H1 (cell line): Measurements from ENCODE around the gene TBC1D19. TPM values are rescaled to one million over a fixed set of nuclear protein-coding genes. Genes with fewer than 3 reads are reported as not detected.

ENCODE experiments used
- CTCF ChIA-PET: fragments of 300-600 bp; sonication (Branson Sonifier 250); formaldehyde crosslinking; loops from one replicate; lab custom pipeline; 2021; ENCODE audit not compliant: partially characterized antibody; lab: Charles Lee
- POLR2A ChIA-PET: fragments of 300-600 bp; sonication (Branson Sonifier 250); formaldehyde crosslinking; loops from one replicate; lab custom pipeline; 2021; ENCODE audit warnings: inconsistent platforms; ENCODE audit not compliant: partially characterized antibody; lab: Charles Lee
- DNase-seq, 2 experiments: peaks; one replicate each; pipeline versions ENCODE4 v3.0.0 to v3.0.0-alpha.2; 2010 to 2022; ENCODE audit warnings: low spot score in 2 of 2, low read depth in 1 of 2, mixed read lengths in 1 of 2
- FAIRE-seq: peaks from 2 replicates; lab custom pipeline; 2011; peaks lifted over from hg19 to GRCh38; lab: Jason Lieb, UNC
- H2AFZ ChIP-seq: 2 replicates; pipeline ENCODE4 v1.8.1; 2012; ENCODE audit warnings: low read length, inconsistent platforms
- H2AK5ac ChIP-seq: 2 replicates; pipeline ENCODE4 v1.6.1; 2013; ENCODE audit warnings: low read depth, low read length
- H2BK120ac ChIP-seq: replicated peaks from 2 replicates; pipeline ENCODE3; 2013; ENCODE audit warnings: low read depth, low read length, inconsistent platforms
- H2BK12ac ChIP-seq: 2 replicates; pipeline ENCODE4 v1.6.1; 2013; ENCODE audit warnings: low read depth, low read length
- H2BK15ac ChIP-seq: 2 replicates; pipeline ENCODE4 v1.6.1; 2013; ENCODE audit warnings: low read length
- H2BK20ac ChIP-seq: 2 replicates; pipeline ENCODE4 v1.6.1; 2013; ENCODE audit warnings: low read length
- H2BK5ac ChIP-seq: 2 replicates; pipeline ENCODE4 v1.6.1; 2013; ENCODE audit warnings: low read depth, low read length
- H3K14ac ChIP-seq: 2 replicates; pipeline ENCODE4 v1.6.1; 2013; ENCODE audit warnings: inconsistent platforms; ENCODE audit not compliant: insufficient read length
- H3K18ac ChIP-seq: 2 replicates; pipeline ENCODE4 v1.6.1; 2013; ENCODE audit warnings: low read length; ENCODE audit errors: extremely low read depth
- H3K23ac ChIP-seq: 2 replicates; pipeline ENCODE4 v1.6.1; 2013; ENCODE audit warnings: inconsistent platforms; ENCODE audit not compliant: insufficient read length
- H3K23me2 ChIP-seq: 2 replicates; pipeline ENCODE4 v1.6.1; 2013; ENCODE audit warnings: low read depth, low read length
- H3K27ac ChIP-seq: 2 replicates; pipeline ENCODE4 v1.6.1; 2011; ENCODE audit warnings: low read depth, low read length, inconsistent platforms
- H3K27me3 ChIP-seq, 4 experiments: replicated peaks in 1 of 4; 1 replicate in 1 of 4; 2 replicates in 3 of 4; pipeline versions ENCODE4 v1.6.1 to v1.8.1; 2011 to 2013; ENCODE audit warnings: low read length in 3 of 4, mild to moderate bottlenecking in 3 of 4, inconsistent platforms in 2 of 4, mixed read lengths in 2 of 4, moderate library complexity in 1 of 4; ENCODE audit not compliant: control insufficient read depth in 3 of 4, insufficient read depth in 3 of 4; ENCODE audit errors: extremely low read depth in 1 of 4
- H3K36me3 ChIP-seq, 4 experiments: 2 replicates each; pipeline versions ENCODE4 v1.6.1 to v1.8.1; 2011 to 2013; ENCODE audit warnings: mild to moderate bottlenecking in 4 of 4, low read length in 3 of 4, moderate library complexity in 2 of 4, control low read depth in 1 of 4, inconsistent platforms in 1 of 4; ENCODE audit not compliant: insufficient read depth in 4 of 4, control insufficient read depth in 2 of 4
- H3K4ac ChIP-seq: replicated peaks from 2 replicates; pipeline ENCODE3; 2013; ENCODE audit warnings: low read length, low read depth, mixed read lengths, inconsistent platforms; ENCODE audit not compliant: insufficient read length
- H3K4me1 ChIP-seq, 4 experiments: replicated peaks in 1 of 4; 1 replicate in 1 of 4; 2 replicates in 3 of 4; pipeline versions ENCODE4 v1.6.1 to v1.8.1; 2011 to 2013; ENCODE audit warnings: low read length in 3 of 4, inconsistent platforms in 2 of 4, mixed read lengths in 1 of 4; ENCODE audit not compliant: insufficient read depth in 4 of 4, control insufficient read depth in 3 of 4
- H3K4me2 ChIP-seq, 2 experiments: 2 replicates each; pipeline versions ENCODE4 v1.6.1 to v1.8.1; 2011 to 2013; ENCODE audit warnings: low read depth in 2 of 2, low read length in 2 of 2, control low read depth in 1 of 2, inconsistent platforms in 1 of 2, mild to moderate bottlenecking in 1 of 2; ENCODE audit not compliant: insufficient read depth in 1 of 2
- H3K4me3 ChIP-seq, 4 experiments: fragments of 200-600, 300-600 bp in 1 of 4; sonication (generic), shearing (Covaris generic), sonication (Bioruptor Twin) in 1 of 4; 2 replicates each; pipeline versions ENCODE4 v1.5.1 to v1.8.1; 2011 to 2016; ENCODE audit warnings: low read length in 4 of 4, low read depth in 3 of 4, control low read depth in 2 of 4, inconsistent platforms in 2 of 4, mild to moderate bottlenecking in 2 of 4, mixed read lengths in 1 of 4, moderate library complexity in 1 of 4; ENCODE audit not compliant: insufficient read depth in 2 of 4; ENCODE audit errors: extremely low read depth in 1 of 4
- H3K56ac ChIP-seq: replicated peaks from 2 replicates; pipeline ENCODE3; 2013; ENCODE audit warnings: low read depth, mild to moderate bottlenecking, mixed read lengths, low read length, inconsistent platforms; ENCODE audit not compliant: insufficient read length
- H3K79me1 ChIP-seq: 2 replicates; pipeline ENCODE4 v1.6.1; 2013; ENCODE audit warnings: low read depth, low read length, control low read depth
- H3K79me2 ChIP-seq, 2 experiments: 2 replicates each; pipeline versions ENCODE4 v1.6.1 to v1.8.1; 2012 to 2013; ENCODE audit warnings: low read length in 2 of 2, mild to moderate bottlenecking in 2 of 2, inconsistent platforms in 1 of 2; ENCODE audit not compliant: insufficient read depth in 2 of 2, control insufficient read depth in 1 of 2
- H3K9ac ChIP-seq, 4 experiments: replicated peaks in 1 of 4; 1 replicate in 1 of 4; 2 replicates in 3 of 4; pipeline versions ENCODE4 v1.6.1 to v1.8.1; 2011 to 2013; ENCODE audit warnings: low read depth in 3 of 4, low read length in 3 of 4, control low read depth in 2 of 4, mild to moderate bottlenecking in 2 of 4, moderate library complexity in 2 of 4, inconsistent platforms in 1 of 4; ENCODE audit errors: extremely low read depth in 1 of 4
- H3K9me3 ChIP-seq, 2 experiments: 2 replicates each; pipeline versions ENCODE4 v1.6.1 to v1.8.1; 2012 to 2013; ENCODE audit warnings: mild to moderate bottlenecking in 2 of 2, moderate library complexity in 2 of 2, control low read depth in 1 of 2, inconsistent platforms in 1 of 2, low read depth in 1 of 2, low read length in 1 of 2, mixed read lengths in 1 of 2; ENCODE audit not compliant: insufficient read depth in 2 of 2
- H4K20me1 ChIP-seq, 2 experiments: replicated peaks in 1 of 2; 2 replicates each; pipeline versions ENCODE3 to v1.8.1; 2011 to 2013; ENCODE audit warnings: inconsistent platforms in 2 of 2, low read length in 2 of 2, mild to moderate bottlenecking in 1 of 2; ENCODE audit not compliant: insufficient read depth in 2 of 2, control insufficient read depth in 1 of 2
- H4K5ac ChIP-seq: 2 replicates; pipeline ENCODE4 v1.6.1; 2013; ENCODE audit warnings: low read length, low read depth, mixed read lengths, inconsistent platforms; ENCODE audit not compliant: insufficient read length
- H4K8ac ChIP-seq: 2 replicates; pipeline ENCODE4 v1.8.0; 2013; ENCODE audit warnings: mild to moderate bottlenecking, moderate library complexity, low read length, inconsistent platforms; ENCODE audit not compliant: insufficient read depth; ENCODE audit errors: extremely low read depth
- H4K91ac ChIP-seq: replicated peaks from 2 replicates; pipeline ENCODE3; 2013; ENCODE audit warnings: low read length, mixed read lengths, inconsistent platforms; ENCODE audit not compliant: insufficient read length
- CBX8 ChIP-seq: fragments of 300-800, 300-1000 bp; sonication (generic); IDR thresholded peaks from 2 replicates; pipeline ENCODE4 v1.7.1; 2016; ENCODE audit warnings: low read depth, low read length, borderline replicate concordance
- CHD2 ChIP-seq: IDR thresholded peaks from 2 replicates; pipeline ENCODE4 v1.6.1; 2012; ENCODE audit warnings: low read length, improper control_type of control experiment
- HDAC6 ChIP-seq: IDR thresholded peaks from one replicate; pipeline ENCODE4 v1.7.1; 2012; ENCODE audit warnings: low read depth, mild to moderate bottlenecking, inconsistent platforms, low read length, moderate library complexity
- MAFK ChIP-seq: IDR thresholded peaks from 2 replicates; pipeline ENCODE4 v1.6.1; 2012; ENCODE audit warnings: low read depth, mild to moderate bottlenecking, improper control_type of control experiment, low read length
- NANOG ChIP-seq: IDR thresholded peaks from 2 replicates; pipeline ENCODE4 v1.6.1; 2011; ENCODE audit warnings: low read length, low read depth, mild to moderate bottlenecking, inconsistent platforms; ENCODE audit not compliant: insufficient read depth, poor library complexity, severe bottlenecking
- PHF8 ChIP-seq: fragments of 200-600 bp; sonication (generic); conservative IDR thresholded peaks from 2 replicates; pipeline ENCODE4 v1.7.1; 2012; ENCODE audit warnings: low read depth, mild to moderate bottlenecking, inconsistent platforms, low read length, moderate library complexity
- RXRA ChIP-seq: IDR thresholded peaks from 2 replicates; pipeline ENCODE4 v1.6.1; 2011; ENCODE audit warnings: low read depth, mild to moderate bottlenecking, low read length, moderate library complexity; ENCODE audit not compliant: insufficient read depth
- SRF ChIP-seq: IDR thresholded peaks from 2 replicates; pipeline ENCODE4 v1.6.1; 2011; ENCODE audit warnings: mild to moderate bottlenecking, low read depth, low read length, moderate library complexity
- SUZ12 ChIP-seq: fragments of 200-600 bp; sonication (generic); IDR thresholded peaks from 2 replicates; pipeline ENCODE4 v1.6.1; 2012; ENCODE audit warnings: mild to moderate bottlenecking, inconsistent platforms, low read length, moderate library complexity, mixed read lengths
- WGBS, 2 experiments: shearing (Covaris generic) in 1 of 2; methylation state at CpG; one replicate each; pipeline versions ENCODE4 v1.1.6 to v1.1.7; 2013 to 2015; ENCODE audit warnings: low lambda C conversion rate in 2 of 2, mixed read lengths in 2 of 2, inconsistent platforms in 1 of 2, low coverage in 1 of 2, missing lambda C conversion rate in 1 of 2; ENCODE audit not compliant: insufficient replicate concordance in 2 of 2, insufficient coverage in 1 of 2, insufficient read length in 1 of 2; ENCODE audit errors: extremely low coverage in 1 of 2, missing lambda C conversion rate in 1 of 2; 5-methylcytosine and 5-hydroxymethylcytosine counted together
- polyA plus RNA-seq, 7 experiments: library from polyadenylated mRNA; depleted of rRNA in 3 of 7; stranded (reverse) in 5 of 7; unstranded in 2 of 7; fragments of >200 nt in 5 of 7; fragments of 200-250 nt in 2 of 7; gene quantifications; 1 replicate in 5 of 7; 2 replicates in 1 of 7; 4 replicates in 1 of 7; pipeline versions ENCODE4 v1.2.1 to v1.2.3, GENCODE V29; 2011 to 2013; ENCODE audit warnings: missing spikeins in 2 of 7, mixed read lengths in 2 of 7
- total RNA-seq: library from RNA; stranded (reverse); fragmentation: NEBNext Ultra II Directional; extraction: Animal tissue kit (Norgen Biotek cat#: 25700); gene quantifications from 2 replicates; pipeline ENCODE4 v1.2.1, GENCODE V29; 2021

TBC1D19 gene
- total and polyA plus RNA-seq, 2 of the 8 experiments (the other 6 are each of a cell fraction or from before 2014, with no cell fraction given), result 1.9 to 3.5 TPM

- Histone ChIP-seq H2BK120ac (no peak overlapping the region), H3K4me1 (no peaks in the 10 kb centered on the region), H3K9me3 (no peaks in the 10 kb centered on the region), H3K4me3 (no peak overlapping the region), H3K23ac (no peak overlapping the region), H3K18ac (no peak overlapping the region), H2AFZ (no peak overlapping the region), H2BK12ac (no peak overlapping the region), H2BK5ac (no peak overlapping the region), H3K23me2 (0 out of 2 replicates have a peak, but pooled peaks cover 2% of the 10 kb centered on the region), H3K9ac (no peak overlapping the region), H2BK20ac (no peak overlapping the region), H3K14ac (no peak overlapping the region), H3K27me3 (no peaks in the 10 kb centered on the region), H3K79me1 (no peaks in the 10 kb centered on the region), H4K91ac (no peak overlapping the region), H4K5ac (no peak overlapping the region), H2BK15ac (no peak overlapping the region), H2AK5ac (no peak overlapping the region), H4K8ac (no peak overlapping the region), H3K56ac (no peak overlapping the region), H4K20me1 (no peaks in the 10 kb centered on the region), H3K27ac (no peak overlapping the region), H3K4me2 (no peak overlapping the region), H3K4ac (no peak overlapping the region), H3K79me2 (no peaks in the 10 kb centered on the region), H3K36me3 (no peaks in the 10 kb centered on the region)
- 77% methylated on average over 2 of the region's 2 CpGs; no CpG with 5 or more reads in 1 of the 2 experiments for WGBS, 2 experiments
- ChIA-PET CTCF (no interaction called here), POLR2A (no interaction called here)
- no peak for FAIRE-seq
- no peak for DNase-seq
- TF ChIP-seq CHD2, result no peak
- TF ChIP-seq RXRA, result no peak
- TF ChIP-seq SUZ12, result no peak
- TF ChIP-seq HDAC6, result no peak
- TF ChIP-seq PHF8, result no peak
- TF ChIP-seq CBX8, result no peak
- no peak for TF ChIP-seq NANOG
- no peak for TF ChIP-seq MAFK
- TF ChIP-seq SRF, result no peak
These were observed 166.0 kb downstream of the TBC1D19 start for GRCh38 chr4:26749867-26750266.
